A204.1 (cell line): ENCODE measurements around the gene MYO5B.
"Not testable (repeated sequence)": the region's sequence is repeated elsewhere in the genome, so short reads cannot be mapped to it uniquely, and the experiment has no call there.

ENCODE experiments used
- FAIRE-seq: peaks from 2 replicates; lab custom pipeline; 2012; peaks lifted over from hg19 to GRCh38; lab: Jason Lieb, UNC

The MYO5B gene

GRCh38 chr18:49915352-49915751 is 279.6 kb downstream of the MYO5B start:
- FAIRE-seq: no peak

- FAIRE-seq: no peak
Observed at GRCh38 chr18:49913221-49913620, 281.7 kb downstream of the MYO5B start.

- no peak for FAIRE-seq
Observed at GRCh38 chr18:49911427-49911826, 283.5 kb downstream of the MYO5B start.

- no peak for FAIRE-seq
Observed at GRCh38 chr18:49910986-49911385, 284.0 kb downstream of the MYO5B start.

GRCh38 chr18:49910019-49910418 is 284.9 kb downstream of the MYO5B start:
- no peak for FAIRE-seq

DNA sequence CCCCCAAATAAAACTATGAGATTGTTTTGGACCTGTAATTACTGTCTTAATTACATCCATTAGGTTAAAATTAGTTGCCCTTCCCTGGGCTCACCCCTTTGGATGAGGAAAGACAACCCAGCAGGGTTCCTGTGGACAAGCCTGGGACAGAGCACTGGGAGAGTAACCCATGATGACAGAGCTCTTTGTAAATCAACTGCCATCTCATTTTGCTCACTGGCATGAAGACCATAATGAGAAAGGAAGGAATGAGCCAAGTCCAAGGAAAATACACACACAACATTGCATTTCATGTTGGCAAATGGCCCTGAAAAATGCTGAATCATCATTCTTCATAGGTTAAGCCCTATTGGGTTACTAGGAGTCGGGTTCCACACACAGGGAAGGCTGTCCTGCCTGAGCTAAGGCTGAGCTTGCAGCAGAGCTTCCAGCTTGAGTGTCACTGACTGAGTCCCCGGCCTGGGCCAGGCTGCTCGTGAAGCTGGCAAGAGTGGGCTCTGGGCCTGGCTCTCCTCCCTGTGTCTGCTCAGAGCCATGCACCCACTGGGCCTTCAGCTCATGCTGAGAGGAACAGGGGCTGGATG is 287.5 kb downstream of the MYO5B start:
- no peak for FAIRE-seq

GRCh38 chr18:49905771-49906170 is 289.2 kb downstream of the MYO5B start:
- FAIRE-seq: no peak

- no peak for FAIRE-seq
Observed at GRCh38 chr18:49904871-49905555, 289.9 kb downstream of the MYO5B start.

- no peak for FAIRE-seq
Observed at GRCh38 chr18:49901862-49902340, 293.0 kb downstream of the MYO5B start.

- FAIRE-seq: no peak
Observed at GRCh38 chr18:49899657-49900330, 295.2 kb downstream of the MYO5B start.

GRCh38 chr18:49898421-49898820 is 296.5 kb downstream of the MYO5B start:
- no peak for FAIRE-seq

GRCh38 chr18:49894517-49895226 is 300.3 kb downstream of the MYO5B start:
- FAIRE-seq: no peak

DNA sequence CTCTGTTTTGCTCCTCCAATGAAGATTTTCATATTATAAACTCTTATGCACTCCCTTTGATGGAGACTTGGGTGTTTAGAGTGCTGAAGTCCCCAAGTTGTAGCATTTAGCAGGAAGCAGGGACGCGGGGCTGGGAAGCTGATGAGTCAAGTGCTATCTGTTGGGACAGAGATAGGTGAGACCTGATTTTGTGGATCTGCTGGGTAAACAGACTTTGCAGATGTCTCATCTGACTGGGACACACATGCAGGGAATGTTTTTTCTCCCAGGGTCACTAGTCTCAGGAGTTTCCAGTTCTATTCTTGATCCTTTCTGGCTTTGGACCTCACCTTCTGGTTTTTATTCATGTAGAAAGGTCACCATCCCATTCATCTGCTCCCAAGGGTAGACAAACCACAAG is 301.9 kb downstream of the MYO5B start:
- FAIRE-seq: no peak

- no peak for FAIRE-seq
Observed at GRCh38 chr18:49892148-49892924, 302.6 kb downstream of the MYO5B start.

GRCh38 chr18:49890041-49890440 is 304.9 kb downstream of the MYO5B start:
- no peak for FAIRE-seq

DNA sequence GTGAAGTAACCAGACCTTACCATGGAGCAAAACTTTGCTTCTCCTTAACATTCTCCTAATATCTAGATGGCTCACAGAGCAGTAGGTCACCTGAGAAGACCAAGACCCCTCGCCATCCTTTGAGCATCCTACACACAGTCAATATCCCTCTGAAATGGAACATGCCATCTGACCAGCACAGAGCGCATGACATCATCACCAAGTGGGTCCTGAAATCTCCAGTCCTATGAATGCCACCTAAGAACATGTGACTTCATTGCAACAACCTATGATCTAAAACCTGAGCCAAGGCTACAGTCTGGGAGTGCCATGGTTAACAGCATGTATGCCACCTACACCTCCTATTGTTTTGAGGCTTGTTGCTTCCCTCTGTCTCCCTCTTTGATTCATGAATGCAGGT is 305.4 kb downstream of the MYO5B start:
- not testable (repeated sequence) for FAIRE-seq

DNA sequence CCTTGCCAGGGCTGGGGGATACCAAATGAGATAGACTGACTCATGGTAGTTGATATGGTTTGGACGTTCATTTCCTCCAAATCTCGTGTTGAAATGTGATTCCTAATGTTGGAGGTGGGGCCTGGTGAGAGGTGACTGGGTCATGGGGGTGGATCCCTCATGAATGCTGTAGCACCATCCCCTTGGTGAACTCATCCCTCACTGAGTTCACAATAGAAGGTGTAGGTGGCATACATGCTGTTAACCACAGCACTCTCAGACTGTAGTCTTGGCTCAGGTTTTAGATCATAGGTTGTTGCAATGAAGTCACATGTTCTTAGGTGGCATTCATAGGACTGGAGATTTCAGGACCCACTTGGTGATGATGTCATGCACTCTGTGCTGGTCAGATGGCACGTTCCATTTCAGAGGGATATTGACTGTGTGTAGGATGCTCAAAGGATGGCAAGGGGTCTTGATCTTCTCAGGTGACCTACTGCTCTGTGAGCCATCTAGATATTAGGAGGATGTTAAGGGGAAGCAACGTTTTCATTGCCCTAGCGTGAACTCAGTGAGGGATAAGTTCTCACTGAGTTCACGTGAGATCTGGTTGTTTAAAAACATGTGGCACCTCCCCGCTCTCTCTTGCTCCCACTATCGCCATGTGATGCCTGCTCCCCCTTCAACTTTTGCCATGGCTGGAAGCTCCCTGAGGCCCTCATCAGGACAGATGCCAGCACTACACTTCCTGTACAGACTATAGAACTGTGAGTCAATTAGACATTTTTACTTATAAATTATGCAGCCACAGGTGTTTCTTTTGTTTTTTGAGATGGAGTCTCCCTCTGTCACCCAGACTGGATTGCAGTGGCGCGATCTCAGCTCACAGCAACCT is 307.8 kb downstream of the MYO5B start:
- no peak for FAIRE-seq

GRCh38 chr18:49884959-49885358 is 310.0 kb downstream of the MYO5B start:
- FAIRE-seq: no peak

- no peak for FAIRE-seq
Observed at GRCh38 chr18:49884465-49884864, 310.5 kb downstream of the MYO5B start.

GRCh38 chr18:49880661-49881060 is 314.3 kb downstream of the MYO5B start:
- FAIRE-seq: no peak

DNA sequence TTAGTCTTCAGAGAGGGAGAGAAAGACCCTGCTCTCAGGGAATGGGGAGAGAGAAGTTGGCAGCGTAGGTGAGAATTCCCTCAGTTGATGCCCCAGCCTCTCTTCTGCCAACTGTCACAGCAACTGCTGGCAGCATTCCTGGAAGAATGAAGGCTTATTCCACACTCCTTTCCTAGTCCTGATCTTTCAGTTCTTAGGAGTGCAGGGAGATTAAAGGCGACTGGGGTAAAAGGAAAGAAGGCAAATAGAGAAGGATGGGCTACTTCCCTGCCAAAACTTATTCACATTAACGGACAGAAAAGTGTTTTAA is 315.7 kb downstream of the MYO5B start:
- FAIRE-seq: no peak
